Mammary epithelial cell (primary cell): Measurements from ENCODE around the gene LPP.

Experiments used
- CTCF ChIP-seq, 2 donors: IDR thresholded peaks in 1 of 2; conservative IDR thresholded peaks in 1 of 2; 2 replicates each; pipeline ENCODE4 v1.5.1; 2011 to 2012; ENCODE audit warnings: inconsistent platforms in 2 of 2, low read length in 2 of 2, mild to moderate bottlenecking in 2 of 2, control low read depth in 1 of 2, low read depth in 1 of 2; ENCODE audit not compliant: insufficient read depth in 1 of 2; ENCODE audit errors: extremely low read depth in 1 of 2
- EZH2 ChIP-seq: IDR thresholded peaks from 2 replicates; pipeline ENCODE4 v1.6.1; 2012; ENCODE audit warnings: low read length, inconsistent platforms, borderline replicate concordance

- TF ChIP-seq CTCF (conservative IDR thresholded peaks at IDR 0.05 in 1 of 2, IDR thresholded peaks at IDR 0.05 in 1 of 2; ENCODE audit: extremely low read depth in 1 of 2, insufficient read depth in 1 of 2, low read depth in 1 of 2, low read length in 2 of 2) (no peak), EZH2 (no peak)
These were observed 294.9 kb downstream of the LPP start for GRCh38 chr3:188448813-188449212.
